ENCODE measurements around the gene SETD5.

- TF ChIP-seq POLR2A (IDR thresholded peaks at IDR 0.05) = no peak
- TF ChIP-seq CTCF (IDR thresholded peaks at IDR 0.05) = no peak
Observed at GRCh38 chr3:9450126-9450525, 52.7 kb downstream of the SETD5 start.

Measured in uterus (tissue), 2 donors.